ENCODE data around the gene PPP2R2C.

The PPP2R2C gene

DNA sequence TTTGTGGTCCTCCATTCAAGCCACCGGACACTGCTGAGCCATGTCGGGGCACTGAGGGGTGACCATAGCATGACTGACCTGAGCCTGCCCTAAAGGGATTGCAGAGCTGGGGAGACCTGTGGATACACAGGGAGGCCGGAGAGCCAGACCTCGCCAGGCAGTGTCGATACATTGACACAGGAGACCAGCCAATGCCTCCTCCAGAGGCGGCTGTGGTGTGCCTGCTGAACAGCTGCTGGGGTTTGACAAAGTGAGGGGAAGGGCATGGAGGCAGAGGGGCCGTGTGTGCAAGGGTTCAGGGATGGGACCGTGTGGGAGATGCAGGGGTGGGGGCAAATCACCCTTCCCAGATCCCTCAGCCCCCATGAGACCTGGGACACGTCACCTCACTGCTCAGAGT lies 48.0 kb downstream of the PPP2R2C start:
- no peak for TF ChIP-seq POU2F2 (IDR thresholded peaks at IDR 0.05; ENCODE audit: low read depth, low read length)
- DNase-seq (ENCODE audit: insufficient read length, low spot score) (no peak), FAIRE-seq (no peak)

DNA sequence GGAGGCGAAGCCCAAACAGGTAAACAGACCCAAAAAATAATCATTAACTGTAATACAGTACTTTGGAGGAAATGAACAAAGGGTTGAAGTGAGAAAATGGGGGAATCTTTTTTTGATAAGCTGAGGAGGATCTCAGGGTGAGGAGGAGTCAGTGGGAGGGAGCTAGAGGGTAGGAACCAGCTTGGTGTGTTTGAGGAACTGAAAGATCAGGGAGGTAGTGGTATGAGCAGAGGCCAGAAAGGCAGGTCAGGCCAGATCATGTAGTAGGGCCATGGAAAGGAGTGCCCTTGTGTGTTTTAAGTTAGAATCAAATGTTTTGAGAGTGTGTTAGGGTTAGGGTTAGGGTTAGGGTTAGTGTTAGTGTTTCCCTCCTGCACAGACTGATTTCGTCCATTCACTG lies 48.8 kb downstream of the PPP2R2C start:
- TF ChIP-seq SPI1 (IDR thresholded peaks at IDR 0.05; ENCODE audit: low read depth, low read length) (peak; percentile 98), POU2F2 (IDR thresholded peaks at IDR 0.05; ENCODE audit: low read depth, low read length) (no peak)
- DNase-seq (ENCODE audit: insufficient read length, low spot score): peak; percentile 55
- peak; percentile 89 for FAIRE-seq

DNA sequence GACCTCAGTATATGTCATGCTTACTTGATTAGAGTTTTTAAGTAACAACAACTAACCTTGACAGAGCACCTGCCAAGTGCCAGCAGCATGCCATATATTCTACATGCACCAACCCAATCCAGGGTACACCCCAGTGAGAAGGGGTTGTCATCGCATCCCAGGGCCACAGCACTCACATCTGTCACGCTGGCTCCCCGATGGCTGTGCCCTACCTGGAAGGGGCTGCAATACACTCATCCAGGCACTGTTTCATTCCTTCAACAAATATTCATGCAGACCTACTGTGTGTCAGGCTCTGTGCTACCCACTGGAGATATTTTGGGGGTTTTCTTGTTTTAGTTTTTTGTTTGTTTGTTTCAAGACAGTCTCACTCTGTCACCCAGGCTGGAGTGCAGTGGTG lies 49.5 kb downstream of the PPP2R2C start:
- no peak for TF ChIP-seq PAX5 (IDR thresholded peaks at IDR 0.05; ENCODE audit: insufficient read depth, low read length, severe bottlenecking)
- TF ChIP-seq POLR2AphosphoS5 (IDR thresholded peaks at IDR 0.05; ENCODE audit: low read depth, low read length): no peak
- no peak for TF ChIP-seq SPI1 (IDR thresholded peaks at IDR 0.05; ENCODE audit: low read depth, low read length)
- no peak for TF ChIP-seq POU2F2 (IDR thresholded peaks at IDR 0.05; ENCODE audit: low read depth, low read length)
- TF ChIP-seq TAF1 (IDR thresholded peaks at IDR 0.05; ENCODE audit: low read depth, low read length): no peak
- TF ChIP-seq POLR2A (IDR thresholded peaks at IDR 0.05; ENCODE audit: low read depth, low read length): no peak
- FAIRE-seq: no peak
- no peak for DNase-seq (ENCODE audit: insufficient read length, low spot score)

DNA sequence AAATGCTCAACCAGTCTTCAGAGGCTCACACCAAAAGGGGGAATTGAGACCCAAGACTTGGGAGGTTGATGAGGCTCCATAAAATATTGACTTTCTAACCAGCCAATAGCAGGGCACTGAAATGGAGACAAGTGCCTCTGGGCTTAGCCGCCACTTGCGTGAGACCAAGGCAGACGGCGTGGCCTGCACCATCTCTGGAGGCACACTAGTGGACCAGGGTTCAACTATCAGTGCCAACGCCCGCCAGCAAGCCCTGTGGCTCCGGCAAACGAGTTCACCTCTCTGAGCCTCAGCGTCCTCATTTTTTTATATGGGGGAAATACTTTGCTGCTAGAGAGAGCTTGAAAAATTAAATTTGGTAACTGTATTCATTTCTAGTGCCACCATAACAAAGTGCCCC lies 50.3 kb downstream of the PPP2R2C start:
- no peak for FAIRE-seq

DNA sequence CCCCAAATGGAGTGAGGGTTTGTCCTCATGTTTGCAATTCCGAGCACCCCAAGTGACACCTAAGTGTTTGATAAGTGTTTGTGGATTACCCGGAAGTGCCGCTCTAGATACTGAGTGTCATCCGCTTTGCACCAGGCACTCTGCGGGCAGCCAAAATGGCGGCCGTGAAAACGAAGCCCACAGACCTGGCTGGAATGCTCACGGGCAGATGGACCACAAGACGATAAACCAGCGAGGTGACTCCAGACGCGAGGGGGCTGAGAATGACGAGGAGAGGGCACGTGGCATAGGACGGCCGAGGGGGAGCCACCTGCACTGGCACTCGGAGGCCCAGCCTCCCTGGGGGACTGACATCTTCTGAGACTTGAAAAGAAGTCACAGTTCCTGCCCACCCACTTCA lies 51.0 kb downstream of the PPP2R2C start:
- TF ChIP-seq SPI1 (IDR thresholded peaks at IDR 0.05; ENCODE audit: low read depth, low read length) (no peak), POLR2AphosphoS5 (IDR thresholded peaks at IDR 0.05; ENCODE audit: low read depth, low read length) (no peak), POU2F2 (IDR thresholded peaks at IDR 0.05; ENCODE audit: low read depth, low read length) (no peak), TAF1 (IDR thresholded peaks at IDR 0.05; ENCODE audit: low read depth, low read length) (no peak), PAX5 (IDR thresholded peaks at IDR 0.05; ENCODE audit: insufficient read depth, low read length, severe bottlenecking) (no peak), POLR2A (IDR thresholded peaks at IDR 0.05; ENCODE audit: low read depth, low read length) (no peak)
- no peak for FAIRE-seq

More for the DNA sequence above, 50.3 kb downstream of the PPP2R2C start:
- TF ChIP-seq SPI1 (IDR thresholded peaks at IDR 0.05; ENCODE audit: low read depth, low read length) (no peak), POLR2AphosphoS5 (IDR thresholded peaks at IDR 0.05; ENCODE audit: low read depth, low read length) (no peak), PAX5 (IDR thresholded peaks at IDR 0.05; ENCODE audit: insufficient read depth, low read length, severe bottlenecking) (no peak)
- DNase-seq (ENCODE audit: insufficient read length, low spot score): no peak

DNA sequence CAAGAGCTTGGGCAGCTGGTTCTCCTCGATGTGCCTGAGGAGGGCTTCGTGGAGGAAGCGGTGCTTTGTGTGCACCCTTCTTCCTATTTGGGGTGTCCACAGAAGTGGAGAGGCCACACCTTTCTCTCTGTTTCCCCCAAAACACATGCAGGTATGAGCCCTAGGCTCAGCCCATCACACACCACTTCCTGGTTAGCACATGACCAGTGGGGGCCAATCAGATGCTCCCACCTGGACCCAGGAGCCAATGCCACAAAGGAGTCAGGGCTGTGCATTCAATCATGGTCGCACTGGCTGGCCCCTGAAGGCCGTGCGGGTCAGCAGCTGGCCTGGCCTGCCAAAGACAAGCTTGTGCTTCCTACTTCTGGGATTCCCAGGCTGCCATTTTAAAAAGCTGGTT lies 51.4 kb downstream of the PPP2R2C start:
- DNase-seq (ENCODE audit: insufficient read length, low spot score) (no peak), FAIRE-seq (no peak)
- TF ChIP-seq TAF1 (IDR thresholded peaks at IDR 0.05; ENCODE audit: low read depth, low read length) (no peak), PAX5 (IDR thresholded peaks at IDR 0.05; ENCODE audit: insufficient read depth, low read length, severe bottlenecking) (no peak), SPI1 (IDR thresholded peaks at IDR 0.05; ENCODE audit: low read depth, low read length) (no peak), POLR2A (IDR thresholded peaks at IDR 0.05; ENCODE audit: low read depth, low read length) (no peak), POLR2AphosphoS5 (IDR thresholded peaks at IDR 0.05; ENCODE audit: low read depth, low read length) (no peak), POU2F2 (IDR thresholded peaks at IDR 0.05; ENCODE audit: low read depth, low read length) (no peak)

More for the DNA sequence above, 51.0 kb downstream of the PPP2R2C start:
- no peak for DNase-seq (ENCODE audit: insufficient read length, low spot score)

DNA sequence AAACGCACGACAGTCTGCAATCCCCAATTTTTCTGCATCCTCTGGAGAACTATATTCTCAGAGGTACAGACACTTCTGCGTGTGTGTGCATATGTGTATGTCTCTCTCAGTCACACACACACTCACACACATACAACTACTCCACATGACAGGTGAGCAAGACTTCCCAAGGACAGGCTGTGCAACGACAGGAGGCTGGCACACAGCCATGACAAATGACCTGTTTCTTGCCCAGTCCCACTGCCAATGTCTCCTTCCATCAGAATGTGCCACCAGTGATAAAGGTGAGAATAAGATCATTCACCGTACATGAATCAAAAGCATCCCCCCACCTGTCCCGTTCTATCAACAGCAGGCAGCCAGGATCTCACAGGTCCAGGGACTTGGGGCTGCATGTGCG lies 52.4 kb downstream of the PPP2R2C start:
- TF ChIP-seq TAF1 (IDR thresholded peaks at IDR 0.05; ENCODE audit: low read depth, low read length) (no peak), SPI1 (IDR thresholded peaks at IDR 0.05; ENCODE audit: low read depth, low read length) (no peak), POLR2AphosphoS5 (IDR thresholded peaks at IDR 0.05; ENCODE audit: low read depth, low read length) (no peak)
- DNase-seq (ENCODE audit: insufficient read length, low spot score) (no peak), FAIRE-seq (no peak)

DNA sequence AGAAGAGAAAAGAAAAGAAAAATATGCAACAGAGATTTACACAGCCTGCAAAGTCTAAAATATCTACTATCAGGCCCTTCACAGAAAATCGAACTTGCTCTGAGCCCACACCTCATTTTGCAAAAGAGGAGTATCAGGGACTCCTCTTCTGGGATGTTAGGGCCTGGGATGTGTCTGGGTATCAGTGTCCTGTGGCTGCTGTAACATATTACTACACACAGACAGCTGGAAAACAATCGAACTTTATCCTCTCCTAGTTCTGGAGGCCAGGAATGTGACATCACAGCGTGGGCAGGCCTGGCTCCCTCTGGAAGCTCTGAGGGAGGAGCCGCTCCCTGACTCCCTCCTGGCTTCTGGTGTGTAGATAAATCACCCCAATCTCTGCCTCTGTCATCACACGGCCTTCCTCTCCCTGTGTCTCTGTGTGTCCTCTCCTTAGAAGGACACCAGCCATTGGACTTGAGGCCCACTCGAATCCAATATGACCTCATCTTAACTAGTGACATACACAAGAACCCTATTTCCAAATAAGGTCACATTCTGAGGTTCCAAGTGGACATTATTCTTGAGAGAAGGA lies 52.9 kb downstream of the PPP2R2C start:
- TF ChIP-seq TAF1 (IDR thresholded peaks at IDR 0.05; ENCODE audit: low read depth, low read length) (no peak), POU2F2 (IDR thresholded peaks at IDR 0.05; ENCODE audit: low read depth, low read length) (no peak), POLR2A (IDR thresholded peaks at IDR 0.05; ENCODE audit: low read depth, low read length) (no peak), PAX5 (IDR thresholded peaks at IDR 0.05; ENCODE audit: insufficient read depth, low read length, severe bottlenecking) (no peak), POLR2AphosphoS5 (IDR thresholded peaks at IDR 0.05; ENCODE audit: low read depth, low read length) (no peak), SPI1 (IDR thresholded peaks at IDR 0.05; ENCODE audit: low read depth, low read length) (no peak)
- no peak for FAIRE-seq
- DNase-seq (ENCODE audit: insufficient read length, low spot score): no peak

DNA sequence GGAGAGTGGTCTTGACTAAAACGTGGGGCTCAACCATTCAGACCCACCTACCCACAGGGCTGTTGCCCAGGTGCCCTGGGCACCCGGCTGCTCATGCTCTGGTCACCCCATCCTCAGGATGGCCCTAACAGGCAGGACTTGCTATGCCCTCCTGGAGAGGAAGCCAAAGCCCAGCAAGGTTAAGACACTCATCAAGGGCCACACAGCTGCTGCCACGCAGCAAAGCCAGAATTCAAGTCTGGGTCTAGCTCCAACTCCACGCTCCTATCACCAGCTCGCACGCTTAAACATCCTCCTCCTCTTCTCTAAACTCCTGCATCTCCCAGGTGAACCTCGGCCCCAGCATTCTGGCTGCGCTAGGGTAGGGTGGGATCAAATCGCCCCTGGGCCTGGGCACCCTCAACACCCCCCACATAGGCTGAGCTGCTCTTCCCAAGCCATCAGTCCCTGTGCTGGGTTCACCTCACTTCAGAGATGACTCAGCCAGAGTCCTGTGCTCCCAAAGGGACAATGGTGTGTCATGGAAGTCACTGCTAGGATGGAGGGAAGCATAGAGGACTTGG lies 54.1 kb downstream of the PPP2R2C start:
- TF ChIP-seq SPI1 (IDR thresholded peaks at IDR 0.05; ENCODE audit: low read depth, low read length): no peak
- TF ChIP-seq POLR2A (IDR thresholded peaks at IDR 0.05; ENCODE audit: low read depth, low read length): no peak
- no peak for TF ChIP-seq TAF1 (IDR thresholded peaks at IDR 0.05; ENCODE audit: low read depth, low read length)
- TF ChIP-seq POU2F2 (IDR thresholded peaks at IDR 0.05; ENCODE audit: low read depth, low read length): no peak
- TF ChIP-seq PAX5 (IDR thresholded peaks at IDR 0.05; ENCODE audit: insufficient read depth, low read length, severe bottlenecking): no peak
- no peak for TF ChIP-seq POLR2AphosphoS5 (IDR thresholded peaks at IDR 0.05; ENCODE audit: low read depth, low read length)
- no peak for FAIRE-seq
- DNase-seq (ENCODE audit: insufficient read length, low spot score): no peak

DNA sequence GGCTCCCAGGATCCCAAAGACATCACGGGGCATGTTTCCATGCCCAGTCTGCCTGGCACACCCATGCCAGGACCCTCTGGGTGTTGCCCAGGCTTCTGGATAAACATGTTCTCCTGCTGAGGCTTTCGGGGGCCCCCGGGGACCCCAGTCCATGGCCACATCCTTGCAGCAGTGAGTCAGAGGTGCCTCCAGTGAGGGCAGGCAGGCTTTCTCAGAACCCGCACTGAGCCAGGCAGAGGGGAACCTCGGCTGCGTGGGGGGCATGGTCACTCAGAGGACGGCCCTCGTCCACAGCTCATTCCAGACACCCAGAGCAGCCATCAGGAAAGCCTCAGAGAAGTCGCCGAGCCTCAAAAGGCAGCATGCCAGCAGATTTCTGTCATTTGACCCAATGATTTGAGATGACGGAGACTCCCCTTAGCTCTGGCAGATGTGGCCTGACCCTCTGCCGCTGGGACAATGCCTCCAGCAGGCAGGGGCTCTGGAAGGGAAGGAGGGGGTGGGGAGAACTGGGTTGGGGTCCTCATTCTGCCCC lies 54.8 kb downstream of the PPP2R2C start:
- DNase-seq (ENCODE audit: insufficient read length, low spot score): no peak
- TF ChIP-seq POLR2AphosphoS5 (IDR thresholded peaks at IDR 0.05; ENCODE audit: low read depth, low read length) (no peak), SPI1 (IDR thresholded peaks at IDR 0.05; ENCODE audit: low read depth, low read length) (no peak), TAF1 (IDR thresholded peaks at IDR 0.05; ENCODE audit: low read depth, low read length) (no peak), PAX5 (IDR thresholded peaks at IDR 0.05; ENCODE audit: insufficient read depth, low read length, severe bottlenecking) (no peak), POLR2A (IDR thresholded peaks at IDR 0.05; ENCODE audit: low read depth, low read length) (no peak), POU2F2 (IDR thresholded peaks at IDR 0.05; ENCODE audit: low read depth, low read length) (no peak)
- FAIRE-seq: no peak
